Testis (tissue), 2 donors: ENCODE results near the gene NKD1.

Experiments
- POLR2A ChIP-seq: fragments of 450-650 bp; IDR thresholded peaks from one replicate; pipeline ENCODE4 v1.6.1; 2017; ENCODE audit warnings: antibody characterized with exemption, mild to moderate bottlenecking, moderate library complexity
- TF ChIP-seq, protein P1 (sequence below), 3 experiments: fragments of 450-650 bp in 2 of 3; fragments of 200-600 bp in 1 of 3; sonication (generic) in 1 of 3; IDR thresholded peaks; one replicate each; pipeline ENCODE4 v1.5.1; 2016 to 2019; ENCODE audit warnings: antibody characterized with exemption in 3 of 3, mild to moderate bottlenecking in 2 of 3, moderate library complexity in 1 of 3

DNA sequence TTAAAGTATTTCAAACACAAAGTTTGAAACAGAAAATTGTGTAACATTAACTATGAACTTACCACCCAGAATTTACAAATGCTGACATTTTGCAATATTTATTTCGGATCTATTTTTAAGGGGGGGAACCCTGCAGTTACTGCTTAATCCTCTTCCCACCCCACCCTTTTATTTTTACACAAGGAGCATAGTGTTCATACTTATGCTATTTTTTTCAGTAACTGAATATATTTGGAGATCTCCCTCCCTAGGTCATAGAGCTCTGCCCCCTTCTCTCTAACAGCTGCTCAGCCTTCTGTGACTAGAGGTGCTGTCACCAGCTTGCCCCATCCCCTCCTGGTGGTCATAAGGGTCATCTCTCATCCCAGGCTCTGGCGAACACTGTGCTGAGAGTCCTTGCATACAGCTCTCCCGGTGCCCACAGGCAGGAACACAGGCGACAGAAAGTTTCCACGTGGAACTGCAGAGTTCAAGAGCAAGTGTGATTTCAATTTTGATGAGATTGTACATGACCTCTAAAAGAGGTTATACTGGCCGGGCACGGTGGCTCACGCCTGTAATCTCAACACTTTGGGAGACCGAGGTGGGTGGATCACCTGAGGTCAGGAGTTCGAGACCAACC is 88.7 kb downstream of the NKD1 start:
- TF ChIP-seq POLR2A = no peak
- TF ChIP-seq, protein P1, sequence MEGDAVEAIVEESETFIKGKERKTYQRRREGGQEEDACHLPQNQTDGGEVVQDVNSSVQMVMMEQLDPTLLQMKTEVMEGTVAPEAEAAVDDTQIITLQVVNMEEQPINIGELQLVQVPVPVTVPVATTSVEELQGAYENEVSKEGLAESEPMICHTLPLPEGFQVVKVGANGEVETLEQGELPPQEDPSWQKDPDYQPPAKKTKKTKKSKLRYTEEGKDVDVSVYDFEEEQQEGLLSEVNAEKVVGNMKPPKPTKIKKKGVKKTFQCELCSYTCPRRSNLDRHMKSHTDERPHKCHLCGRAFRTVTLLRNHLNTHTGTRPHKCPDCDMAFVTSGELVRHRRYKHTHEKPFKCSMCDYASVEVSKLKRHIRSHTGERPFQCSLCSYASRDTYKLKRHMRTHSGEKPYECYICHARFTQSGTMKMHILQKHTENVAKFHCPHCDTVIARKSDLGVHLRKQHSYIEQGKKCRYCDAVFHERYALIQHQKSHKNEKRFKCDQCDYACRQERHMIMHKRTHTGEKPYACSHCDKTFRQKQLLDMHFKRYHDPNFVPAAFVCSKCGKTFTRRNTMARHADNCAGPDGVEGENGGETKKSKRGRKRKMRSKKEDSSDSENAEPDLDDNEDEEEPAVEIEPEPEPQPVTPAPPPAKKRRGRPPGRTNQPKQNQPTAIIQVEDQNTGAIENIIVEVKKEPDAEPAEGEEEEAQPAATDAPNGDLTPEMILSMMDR (IDR thresholded peaks at IDR 0.05) = no peak
